ENCODE measurements around the gene PRPF4.
"Not testable (repeated sequence)": the region's sequence is repeated elsewhere in the genome, so short reads cannot be mapped to it uniquely, and the experiment has no call there.

- TF ChIP-seq ATF3 (IDR thresholded peaks at IDR 0.05); CTCF (IDR thresholded peaks at IDR 0.05; ENCODE audit: low read depth, low read length, missing input control); ZBTB33 (IDR thresholded peaks at IDR 0.05); REST (IDR thresholded peaks at IDR 0.05); YY1 (IDR thresholded peaks at IDR 0.05); MAX (IDR thresholded peaks at IDR 0.05); SP1 (IDR thresholded peaks at IDR 0.05); NR2F2 (IDR thresholded peaks at IDR 0.05); EGR1 (IDR thresholded peaks at IDR 0.05; ENCODE audit: low read depth in 2 of 2); JUND (IDR thresholded peaks at IDR 0.05); TAF1 (conservative IDR thresholded peaks at IDR 0.05); HNF4G (IDR thresholded peaks at IDR 0.05): not testable (repeated sequence)
- TF ChIP-seq RAD21 (IDR thresholded peaks at IDR 0.05) (peak in 1 of 2 donors; percentile 5), HNF4A (conservative IDR thresholded peaks at IDR 0.05) (peak; percentile 16 to 25)
Observed at GRCh38 chr9:113235701-113236255, 39.7 kb upstream of the PRPF4 start.
